HepG2 (cell line): ENCODE measurements around the gene P4HB. TPM values are rescaled to one million over a fixed set of nuclear protein-coding genes. Genes with fewer than 3 reads are reported as not detected.

Experiments
- CEBPZ ChIP-seq: IDR thresholded peaks from 2 replicates; pipeline ENCODE4 v1.6.1; 2012; ENCODE audit warnings: low read length, improper control_type of control experiment
- FOXO1 ChIP-seq: sonication (generic); formaldehyde crosslinking; IDR thresholded peaks from 2 replicates; pipeline ENCODE4 v1.4.0; 2020; ENCODE audit warnings: missing genetic modification reagents
- HES4 ChIP-seq: sonication (generic); formaldehyde crosslinking; IDR thresholded peaks from 2 replicates; pipeline ENCODE4 v1.9.0; 2021; ENCODE audit warnings: mild to moderate bottlenecking, missing genetic modification reagents, borderline replicate concordance
- HNRNPUL1 ChIP-seq: fragments of 200-400 bp; formaldehyde crosslinking; IDR thresholded peaks from 2 replicates; pipeline ENCODE4 v1.6.1; 2017; ENCODE audit warnings: low read depth, mild to moderate bottlenecking, low read length, moderate library complexity
- PHF5A ChIP-seq: IDR thresholded peaks from one replicate; pipeline ENCODE4 v1.6.1; 2018; ENCODE audit warnings: low read depth, missing genetic modification reagents; ENCODE audit not compliant: unreplicated experiment
- ZNF615 ChIP-seq: sonication (generic); formaldehyde crosslinking; IDR thresholded peaks from 2 replicates; pipeline ENCODE4 v1.5.0; 2020; ENCODE audit warnings: mild to moderate bottlenecking, missing genetic modification reagents, borderline replicate concordance
- ZNF737 ChIP-seq: sonication (generic); formaldehyde crosslinking; IDR thresholded peaks from 2 replicates; pipeline ENCODE4 v1.5.0; 2020; ENCODE audit warnings: missing genetic modification reagents, mild to moderate bottlenecking, borderline replicate concordance
- ZNF790 ChIP-seq: sonication (generic); formaldehyde crosslinking; IDR thresholded peaks from 2 replicates; pipeline ENCODE4 v1.8.0; 2022; ENCODE audit warnings: missing genetic modification reagents, mild to moderate bottlenecking, borderline replicate concordance
- ZSCAN12 ChIP-seq: sonication (generic); formaldehyde crosslinking; IDR thresholded peaks from 2 replicates; pipeline ENCODE4 v1.9.0; 2021; ENCODE audit warnings: mild to moderate bottlenecking, missing genetic modification reagents
- polyA plus RNA-seq, 8 experiments: library from polyadenylated mRNA; depleted of rRNA in 3 of 8; stranded (reverse) in 7 of 8; unstranded in 1 of 8; fragments of >200 nt; fragmentation: Illumina TruSeq in 4 of 8; extraction: Trizol in 4 of 8; gene quantifications; 2 replicates each; pipeline versions ENCODE4 v1.2.1 to v1.2.3, GENCODE V29; 2011 to 2016; ENCODE audit warnings: low read depth in 4 of 8, missing spikeins in 1 of 8, mixed read lengths in 1 of 8; ENCODE audit not compliant: insufficient read depth in 1 of 8
- total RNA-seq, 5 experiments: library from RNA; depleted of rRNA; stranded (reverse); fragments of >200 nt; fragmentation: Illumina TruSeq; extraction: Trizol; gene quantifications; 2 replicates each; pipeline ENCODE4 v1.2.3, GENCODE V29; 2016; ENCODE audit warnings: low read depth in 1 of 5
- TF ChIP-seq, protein P1 (sequence below): sonication (generic); formaldehyde crosslinking; IDR thresholded peaks from 2 replicates; pipeline ENCODE4 v1.5.0; 2020; ENCODE audit warnings: missing genetic modification reagents, mild to moderate bottlenecking, borderline replicate concordance
- TF ChIP-seq, protein P2 (sequence below): sonication (generic); formaldehyde crosslinking; IDR thresholded peaks from one replicate; pipeline ENCODE4 v1.5.1; 2020; ENCODE audit warnings: mild to moderate bottlenecking, missing genetic modification reagents; ENCODE audit errors: not compliant biosample characterization
- TF ChIP-seq, protein P3 (sequence below): sonication (generic); formaldehyde crosslinking; IDR thresholded peaks from 2 replicates; pipeline ENCODE4 v1.5.1; 2020; ENCODE audit warnings: missing genetic modification reagents, mild to moderate bottlenecking, borderline replicate concordance

Gene P4HB
- total and polyA plus RNA-seq, 2 of the 13 experiments (the other 11 are each of a cell fraction or from before 2014, with no cell fraction given): 185 to 782 TPM

GRCh38 chr17:81870131-81870980 lies 10.0 kb upstream of the P4HB start (continued):
- TF ChIP-seq CEBPZ (no peak), ZSCAN12 (CRISPR knock-in tag) (no peak), FOXO1 (no peak), HNRNPUL1 (no peak), ZNF790 (CRISPR knock-in tag) (no peak; the same call in 1 of the 2 replicates), ZNF615 (no peak), PHF5A (no peak), ZNF737 (CRISPR knock-in tag) (no peak), HES4 (CRISPR knock-in tag) (peak; percentile 80; the same call in 1 of the 2 replicates)
- TF ChIP-seq, protein P1, sequence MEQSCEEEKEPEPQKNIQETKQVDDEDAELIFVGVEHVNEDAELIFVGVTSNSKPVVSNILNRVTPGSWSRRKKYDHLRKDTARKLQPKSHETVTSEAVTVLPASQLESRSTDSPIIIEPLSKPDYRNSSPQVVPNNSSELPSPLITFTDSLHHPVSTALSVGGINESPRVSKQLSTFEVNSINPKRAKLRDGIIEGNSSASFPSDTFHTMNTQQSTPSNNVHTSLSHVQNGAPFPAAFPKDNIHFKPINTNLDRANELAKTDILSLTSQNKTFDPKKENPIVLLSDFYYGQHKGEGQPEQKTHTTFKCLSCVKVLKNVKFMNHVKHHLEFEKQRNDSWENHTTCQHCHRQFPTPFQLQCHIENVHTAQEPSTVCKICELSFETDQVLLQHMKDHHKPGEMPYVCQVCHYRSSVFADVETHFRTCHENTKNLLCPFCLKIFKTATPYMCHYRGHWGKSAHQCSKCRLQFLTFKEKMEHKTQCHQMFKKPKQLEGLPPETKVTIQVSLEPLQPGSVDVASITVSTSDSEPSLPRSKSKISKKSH: no peak
- TF ChIP-seq, protein P2, sequence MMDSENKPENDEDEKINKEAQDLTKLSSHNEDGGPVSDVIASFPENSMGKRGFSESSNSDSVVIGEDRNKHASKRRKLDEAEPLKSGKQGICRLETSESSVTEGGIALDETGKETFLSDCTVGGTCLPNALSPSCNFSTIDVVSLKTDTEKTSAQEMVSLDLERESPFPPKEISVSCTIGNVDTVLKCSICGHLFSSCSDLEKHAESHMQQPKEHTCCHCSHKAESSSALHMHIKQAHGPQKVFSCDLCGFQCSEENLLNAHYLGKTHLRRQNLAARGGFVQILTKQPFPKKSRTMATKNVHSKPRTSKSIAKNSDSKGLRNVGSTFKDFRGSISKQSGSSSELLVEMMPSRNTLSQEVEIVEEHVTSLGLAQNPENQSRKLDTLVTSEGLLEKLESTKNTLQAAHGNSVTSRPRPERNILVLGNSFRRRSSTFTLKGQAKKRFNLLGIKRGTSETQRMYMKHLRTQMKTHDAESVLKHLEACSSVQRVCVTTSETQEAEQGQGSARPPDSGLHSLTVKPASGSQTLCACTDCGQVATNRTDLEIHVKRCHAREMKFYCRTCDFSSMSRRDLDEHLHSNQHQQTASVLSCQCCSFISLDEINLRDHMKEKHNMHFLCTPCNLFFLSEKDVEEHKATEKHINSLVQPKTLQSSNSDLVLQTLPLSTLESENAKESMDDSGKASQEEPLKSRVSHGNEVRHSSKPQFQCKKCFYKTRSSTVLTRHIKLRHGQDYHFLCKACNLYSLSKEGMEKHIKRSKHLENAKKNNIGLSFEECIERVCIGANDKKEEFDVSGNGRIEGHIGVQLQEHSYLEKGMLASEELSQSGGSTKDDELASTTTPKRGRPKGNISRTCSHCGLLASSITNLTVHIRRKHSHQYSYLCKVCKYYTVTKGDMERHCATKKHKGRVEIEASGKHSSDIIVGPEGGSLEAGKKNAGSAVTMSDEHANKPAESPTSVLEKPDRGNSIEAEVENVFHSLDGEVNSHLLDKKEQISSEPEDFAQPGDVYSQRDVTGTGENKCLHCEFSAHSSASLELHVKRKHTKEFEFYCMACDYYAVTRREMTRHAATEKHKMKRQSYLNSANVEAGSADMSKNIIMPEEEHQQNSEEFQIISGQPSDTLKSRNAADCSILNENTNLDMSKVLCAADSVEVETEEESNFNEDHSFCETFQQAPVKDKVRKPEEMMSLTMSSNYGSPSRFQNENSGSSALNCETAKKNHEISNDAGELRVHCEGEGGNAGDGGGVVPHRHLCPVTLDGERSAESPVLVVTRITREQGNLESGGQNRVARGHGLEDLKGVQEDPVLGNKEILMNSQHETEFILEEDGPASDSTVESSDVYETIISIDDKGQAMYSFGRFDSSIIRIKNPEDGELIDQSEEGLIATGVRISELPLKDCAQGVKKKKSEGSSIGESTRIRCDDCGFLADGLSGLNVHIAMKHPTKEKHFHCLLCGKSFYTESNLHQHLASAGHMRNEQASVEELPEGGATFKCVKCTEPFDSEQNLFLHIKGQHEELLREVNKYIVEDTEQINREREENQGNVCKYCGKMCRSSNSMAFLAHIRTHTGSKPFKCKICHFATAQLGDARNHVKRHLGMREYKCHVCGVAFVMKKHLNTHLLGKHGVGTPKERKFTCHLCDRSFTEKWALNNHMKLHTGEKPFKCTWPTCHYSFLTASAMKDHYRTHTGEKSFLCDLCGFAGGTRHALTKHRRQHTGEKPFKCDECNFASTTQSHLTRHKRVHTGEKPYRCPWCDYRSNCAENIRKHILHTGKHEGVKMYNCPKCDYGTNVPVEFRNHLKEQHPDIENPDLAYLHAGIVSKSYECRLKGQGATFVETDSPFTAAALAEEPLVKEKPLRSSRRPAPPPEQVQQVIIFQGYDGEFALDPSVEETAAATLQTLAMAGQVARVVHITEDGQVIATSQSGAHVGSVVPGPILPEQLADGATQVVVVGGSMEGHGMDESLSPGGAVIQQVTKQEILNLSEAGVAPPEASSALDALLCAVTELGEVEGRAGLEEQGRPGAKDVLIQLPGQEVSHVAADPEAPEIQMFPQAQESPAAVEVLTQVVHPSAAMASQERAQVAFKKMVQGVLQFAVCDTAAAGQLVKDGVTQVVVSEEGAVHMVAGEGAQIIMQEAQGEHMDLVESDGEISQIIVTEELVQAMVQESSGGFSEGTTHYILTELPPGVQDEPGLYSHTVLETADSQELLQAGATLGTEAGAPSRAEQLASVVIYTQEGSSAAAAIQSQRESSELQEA (CRISPR knock-in tag): no peak
- TF ChIP-seq, protein P3, sequence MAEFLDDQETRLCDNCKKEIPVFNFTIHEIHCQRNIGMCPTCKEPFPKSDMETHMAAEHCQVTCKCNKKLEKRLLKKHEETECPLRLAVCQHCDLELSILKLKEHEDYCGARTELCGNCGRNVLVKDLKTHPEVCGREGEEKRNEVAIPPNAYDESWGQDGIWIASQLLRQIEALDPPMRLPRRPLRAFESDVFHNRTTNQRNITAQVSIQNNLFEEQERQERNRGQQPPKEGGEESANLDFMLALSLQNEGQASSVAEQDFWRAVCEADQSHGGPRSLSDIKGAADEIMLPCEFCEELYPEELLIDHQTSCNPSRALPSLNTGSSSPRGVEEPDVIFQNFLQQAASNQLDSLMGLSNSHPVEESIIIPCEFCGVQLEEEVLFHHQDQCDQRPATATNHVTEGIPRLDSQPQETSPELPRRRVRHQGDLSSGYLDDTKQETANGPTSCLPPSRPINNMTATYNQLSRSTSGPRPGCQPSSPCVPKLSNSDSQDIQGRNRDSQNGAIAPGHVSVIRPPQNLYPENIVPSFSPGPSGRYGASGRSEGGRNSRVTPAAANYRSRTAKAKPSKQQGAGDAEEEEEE: no peak
